ENCODE measurements around the gene LRPPRC. TPM values are rescaled to one million over a fixed set of nuclear protein-coding genes. Genes with fewer than 3 reads are reported as not detected.

The LRPPRC gene
- total and polyA plus RNA-seq, 2 experiments from 2014 or later, result 163 to 200 TPM

- H3K4me1 Mint-ChIP-seq, result peaks cover 31% of the 10 kb centered on the region
- no peak overlapping the region for H3K4me3 ChIP-seq
- ATAC-seq, result no peak
- H3K27me3 Mint-ChIP-seq (ENCODE audit: insufficient read depth, low read depth, poor library complexity), result no peaks in the 10 kb centered on the region
- H3K27ac ChIP-seq (ENCODE audit: low read depth), result no peak overlapping the region
- 0 out of 2 replicates have a peak, but pooled peaks cover 4% of the 10 kb centered on the region for H4K20me1 ChIP-seq (replicated peaks; ENCODE audit: insufficient read depth)
- peaks cover 21% of the 10 kb centered on the region; the same call in 1 of the 2 replicates for H3K36me3 ChIP-seq (ENCODE audit: insufficient read depth)
- no peaks in the 10 kb centered on the region for H3K9me2 ChIP-seq (ENCODE audit: insufficient read depth)
- TF ChIP-seq ETS1 (IDR thresholded peaks at IDR 0.05) (no peak), ZNF331 (CRISPR knock-in tag; IDR thresholded peaks at IDR 0.05; ENCODE audit: low read depth) (no peak), CTCF (conservative IDR thresholded peaks at IDR 0.05; ENCODE audit: low read depth in 2 of 2) (no peak), ZNF462 (CRISPR knock-in tag; IDR thresholded peaks at IDR 0.05) (no peak), STAT1 (IDR thresholded peaks at IDR 0.05; ENCODE audit: unreplicated experiment) (no peak), NANOG (IDR thresholded peaks at IDR 0.05; ENCODE audit: borderline replicate concordance) (no peak), REST (IDR thresholded peaks at IDR 0.05; ENCODE audit: unreplicated experiment) (no peak), JUNB (IDR thresholded peaks at IDR 0.05; ENCODE audit: unreplicated experiment) (no peak), CREB1 (CRISPR knock-in tag; IDR thresholded peaks at IDR 0.05; ENCODE audit: low read depth) (no peak), ZNF114 (CRISPR knock-in tag; IDR thresholded peaks at IDR 0.05) (no peak), POLR2AphosphoS5 (IDR thresholded peaks at IDR 0.05; ENCODE audit: low read depth) (no peak), EZH2phosphoT487 (IDR thresholded peaks at IDR 0.05; ENCODE audit: unreplicated experiment) (no peak), EZH2 (IDR thresholded peaks at IDR 0.05; ENCODE audit: low read depth, unreplicated experiment) (no peak)
- no peak overlapping the region for H3K4me2 ChIP-seq
- DNase-seq (ENCODE audit: low spot score), result no peak
- H3K27ac Mint-ChIP-seq, result peak overlapping the region; percentile 47
- H3K4me1 ChIP-seq (ENCODE audit: insufficient read depth), result no peaks in the 10 kb centered on the region
- H2AFZ ChIP-seq, result no peak overlapping the region
- H3K27me3 ChIP-seq (ENCODE audit: insufficient read depth), result no peaks in the 10 kb centered on the region
- peaks cover 56% of the 10 kb centered on the region for H3K36me3 Mint-ChIP-seq (ENCODE audit: low read depth)
- no peaks in the 10 kb centered on the region for H3K9me3 Mint-ChIP-seq
- no peak overlapping the region for H3K4me3 Mint-ChIP-seq
- no peaks in the 10 kb centered on the region for H3F3A ChIP-seq (replicated peaks; ENCODE audit: low read depth)
- peaks cover 64% of the 10 kb centered on the region for H3K79me2 ChIP-seq (replicated peaks; ENCODE audit: insufficient read depth)
These were observed 58.4 kb downstream of the LRPPRC start for GRCh38 chr2:43937269-43937820.
